ENCODE data around the gene MESP2.

- TF ChIP-seq CBX1 (IDR thresholded peaks at IDR 0.05; ENCODE audit: low read depth) (no peak), CTCF (IDR thresholded peaks at IDR 0.05 in 2 of 3, conservative IDR thresholded peaks at IDR 0.05 in 1 of 3; ENCODE audit: insufficient read depth in 2 of 3, low read depth in 1 of 3, low read length in 3 of 3) (no peak), ZNF445 (CRISPR knock-in tag; IDR thresholded peaks at IDR 0.05; ENCODE audit: low read depth) (no peak), USF2 (CRISPR knock-in tag; IDR thresholded peaks at IDR 0.05) (no peak), NFE2L1 (tag; IDR thresholded peaks at IDR 0.05; ENCODE audit: borderline replicate concordance, low read depth) (no peak), PREB (CRISPR knock-in tag; IDR thresholded peaks at IDR 0.05) (no peak), RNF2 (IDR thresholded peaks at IDR 0.05) (no peak), HNRNPUL1 (IDR thresholded peaks at IDR 0.05; ENCODE audit: low read length) (no peak), SMARCC2 (IDR thresholded peaks at IDR 0.05; ENCODE audit: low read depth) (no peak)
Observed at GRCh38 chr15:89825271-89825940, 49.3 kb downstream of the MESP2 start.
